ENCODE results near the gene GALNT2.

GALNT2 gene

GRCh38 chr1:230155021-230155420 lies 88.0 kb downstream of the GALNT2 start:
- no peak overlapping the region for H3K4me3 ChIP-seq (ENCODE audit: low read depth, low read length)
- no peak for DNase-seq (ENCODE audit: low read depth)
- in situ Hi-C loops (cut with HindIII; ENCODE audit: low sequenced_read_pairs) = no loop called here
- no peak for TF ChIP-seq CTCF (IDR thresholded peaks at IDR 0.05; ENCODE audit: low read depth, low read length, missing control alignments)

- TF ChIP-seq CTCF (IDR thresholded peaks at IDR 0.05; ENCODE audit: low read depth, low read length, missing control alignments) = no peak
- DNase-seq (ENCODE audit: low read depth) = no peak
- H3K4me3 ChIP-seq (ENCODE audit: low read depth, low read length) = no peak overlapping the region
- in situ Hi-C loops (cut with HindIII; ENCODE audit: low sequenced_read_pairs) = no loop called here
Measured at GRCh38 chr1:230156068-230156467, 89.0 kb downstream of the GALNT2 start.

GRCh38 chr1:230156536-230156935 lies 89.5 kb downstream of the GALNT2 start:
- in situ Hi-C loops (cut with HindIII; ENCODE audit: low sequenced_read_pairs) = no loop called here
- H3K4me3 ChIP-seq (ENCODE audit: low read depth, low read length) = no peak overlapping the region
- DNase-seq (ENCODE audit: low read depth) = no peak
- no peak for TF ChIP-seq CTCF (IDR thresholded peaks at IDR 0.05; ENCODE audit: low read depth, low read length, missing control alignments)

GRCh38 chr1:230157420-230158390 lies 90.7 kb downstream of the GALNT2 start:
- no peak for TF ChIP-seq CTCF (IDR thresholded peaks at IDR 0.05; ENCODE audit: low read depth, low read length, missing control alignments)
- in situ Hi-C loops (cut with HindIII; ENCODE audit: low sequenced_read_pairs) = no loop called here
- no peak overlapping the region for H3K4me3 ChIP-seq (ENCODE audit: low read depth, low read length)
- no peak for DNase-seq (ENCODE audit: low read depth)

- TF ChIP-seq CTCF (IDR thresholded peaks at IDR 0.05; ENCODE audit: low read depth, low read length, missing control alignments) = no peak
- no peak for DNase-seq (ENCODE audit: low read depth)
- in situ Hi-C loops (cut with HindIII; ENCODE audit: low sequenced_read_pairs) = no loop called here
- H3K4me3 ChIP-seq (ENCODE audit: low read depth, low read length) = no peak overlapping the region
Measured at GRCh38 chr1:230158415-230159291, 91.6 kb downstream of the GALNT2 start.

GRCh38 chr1:230159580-230159979 lies 92.5 kb downstream of the GALNT2 start:
- H3K4me3 ChIP-seq (ENCODE audit: low read depth, low read length) = no peak overlapping the region
- in situ Hi-C loops (cut with HindIII; ENCODE audit: low sequenced_read_pairs) = no loop called here
- DNase-seq (ENCODE audit: low read depth) = no peak
- TF ChIP-seq CTCF (IDR thresholded peaks at IDR 0.05; ENCODE audit: low read depth, low read length, missing control alignments) = no peak
